Measurements from ENCODE around the gene ZIC2.

GRCh38 chr13:99969919-99970650 is 11.5 kb upstream of the ZIC2 start:
- TF ChIP-seq CTCF (IDR thresholded peaks at IDR 0.05) (no peak), POLR2A (IDR thresholded peaks at IDR 0.05) (no peak)

Measured in prostate gland (tissue), 2 donors.